RPMI8226 (cell line): Measurements from ENCODE around the gene TBC1D5.
"Not testable (repeated sequence)": the region's sequence is repeated elsewhere in the genome, so short reads cannot be mapped to it uniquely, and the experiment has no call there.

Source experiments
- DNase-seq: peaks from one replicate; pipeline ENCODE4 v3.0.0-alpha.2; 2015

Gene TBC1D5

DNA sequence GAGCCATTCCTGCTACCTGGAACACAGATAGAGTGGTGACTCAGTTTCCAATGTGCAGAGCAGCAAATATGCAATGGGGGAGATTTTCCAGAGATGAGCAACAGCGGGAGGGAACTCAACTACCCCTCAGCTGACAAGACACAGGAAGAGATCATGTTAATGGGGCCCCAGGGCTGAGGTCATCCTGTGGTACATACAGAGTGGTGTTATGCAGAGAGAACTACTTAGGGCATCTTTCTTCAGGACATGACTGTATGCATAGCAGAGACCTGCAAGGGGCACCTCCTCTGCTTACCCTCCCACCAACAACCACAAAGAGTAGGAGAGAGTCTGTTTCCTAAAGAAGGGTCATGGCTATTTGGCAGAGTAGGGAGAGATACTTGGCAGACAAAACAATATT, 6.8 kb upstream of the TBC1D5 start:
- DNase-seq: no peak

DNA sequence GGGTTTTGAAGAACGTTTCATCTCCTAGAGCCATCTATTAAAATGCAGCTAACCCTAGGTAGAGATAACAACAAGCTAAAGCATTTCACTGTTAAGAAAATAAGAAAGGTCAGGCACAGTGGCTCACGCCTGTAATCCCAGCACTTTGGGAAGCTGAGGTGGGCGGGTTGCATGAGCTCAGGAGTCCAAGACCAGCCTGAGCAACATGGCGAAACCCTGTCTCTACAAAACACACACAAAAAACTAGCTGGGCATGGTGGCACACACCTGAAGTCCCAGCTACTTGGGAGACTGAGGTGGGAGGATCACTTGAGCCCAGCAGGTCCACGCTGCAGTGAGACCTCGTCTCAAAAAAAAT, 5.4 kb upstream of the TBC1D5 start:
- no peak for DNase-seq

DNA sequence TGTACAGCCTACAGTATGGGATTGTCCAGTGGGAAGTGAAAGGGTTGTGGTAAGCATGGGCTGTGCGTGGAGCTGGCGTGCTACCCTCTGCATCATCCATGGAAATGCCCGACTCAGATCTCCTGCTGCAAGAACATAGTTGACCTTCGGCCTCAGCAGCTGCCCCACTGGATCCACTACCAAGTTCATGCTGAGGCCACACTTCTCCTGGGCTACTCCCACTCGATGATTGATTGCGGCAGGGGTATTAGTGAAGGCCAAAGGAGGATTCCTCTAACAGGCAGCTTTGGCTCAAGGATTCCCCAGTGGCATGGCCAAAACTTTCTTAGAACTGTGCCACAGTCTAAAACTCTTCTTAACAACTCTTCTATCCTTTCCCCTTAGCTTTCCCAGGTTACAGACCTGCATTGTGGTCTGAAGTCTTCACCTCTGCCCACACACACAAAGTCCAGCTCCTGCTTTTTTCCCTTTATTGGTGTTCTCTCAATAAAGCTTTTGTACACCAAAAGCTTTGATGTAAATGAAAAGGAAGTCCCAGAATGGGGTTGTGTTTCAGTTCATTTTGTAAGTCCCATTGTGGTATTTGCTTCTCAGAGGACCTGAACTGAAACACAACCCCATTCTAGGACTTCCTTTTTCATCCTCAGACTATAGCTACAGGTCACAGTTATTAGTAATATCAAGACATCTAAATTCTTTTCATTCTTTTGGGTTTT, 4.9 kb upstream of the TBC1D5 start:
- peak; percentile 23 for DNase-seq

DNA sequence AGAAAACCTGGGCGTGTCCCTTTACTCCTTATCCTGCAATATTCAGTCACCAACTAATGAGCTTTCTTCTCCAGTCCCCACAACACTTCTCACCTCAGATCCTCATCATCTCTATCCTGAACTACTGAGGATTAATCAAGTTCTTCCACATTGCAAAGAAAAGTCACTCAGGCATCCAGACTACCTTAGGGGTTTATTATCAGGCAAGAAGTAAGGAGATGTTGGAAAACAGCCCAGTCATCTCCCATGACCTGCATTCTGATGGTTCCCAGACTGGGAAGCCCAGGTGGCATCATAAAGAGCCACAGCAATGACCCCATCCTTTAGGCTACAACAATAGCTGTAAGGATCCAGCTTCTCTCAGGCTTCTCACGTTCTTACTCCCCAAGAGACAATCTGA, 3.5 kb upstream of the TBC1D5 start:
- no peak for DNase-seq

DNA sequence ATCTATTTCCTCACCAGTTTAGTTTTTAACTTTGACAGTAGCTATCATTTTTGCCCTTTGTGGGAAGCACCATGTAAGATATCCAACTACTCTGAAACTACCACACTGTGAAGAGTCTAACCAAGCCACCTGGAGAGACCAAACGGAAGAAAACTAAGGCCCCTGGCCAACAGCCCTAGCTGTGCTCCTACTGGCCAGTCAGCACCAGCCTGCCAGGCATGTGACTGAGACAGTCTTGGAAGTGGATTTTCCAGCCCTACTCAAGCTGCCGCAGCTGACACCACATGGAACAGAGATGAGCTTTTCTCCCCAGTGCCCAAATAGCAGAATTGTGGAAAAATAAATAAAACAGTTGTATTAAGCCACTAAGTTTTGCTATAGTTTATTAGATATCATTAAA, 2.9 kb upstream of the TBC1D5 start:
- no peak for DNase-seq

DNA sequence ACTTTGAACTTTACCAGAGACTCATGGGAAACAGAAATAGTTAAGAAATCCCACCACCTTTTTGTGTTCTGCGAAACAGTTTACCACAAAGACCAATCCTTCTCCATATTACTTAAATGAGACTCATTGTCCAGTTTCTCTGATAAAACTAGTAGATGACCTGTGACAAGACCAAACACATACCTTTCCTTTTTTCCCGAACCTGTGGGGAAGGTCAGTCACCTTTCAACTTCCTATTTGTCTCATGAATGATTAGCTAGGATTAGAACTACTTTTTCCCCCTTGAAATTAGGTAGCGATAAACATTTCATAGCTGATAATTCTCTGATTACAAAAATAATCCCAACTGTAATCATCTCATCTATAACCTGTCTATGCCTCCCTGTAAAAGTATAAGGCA, 2.3 kb upstream of the TBC1D5 start:
- no peak for DNase-seq

DNA sequence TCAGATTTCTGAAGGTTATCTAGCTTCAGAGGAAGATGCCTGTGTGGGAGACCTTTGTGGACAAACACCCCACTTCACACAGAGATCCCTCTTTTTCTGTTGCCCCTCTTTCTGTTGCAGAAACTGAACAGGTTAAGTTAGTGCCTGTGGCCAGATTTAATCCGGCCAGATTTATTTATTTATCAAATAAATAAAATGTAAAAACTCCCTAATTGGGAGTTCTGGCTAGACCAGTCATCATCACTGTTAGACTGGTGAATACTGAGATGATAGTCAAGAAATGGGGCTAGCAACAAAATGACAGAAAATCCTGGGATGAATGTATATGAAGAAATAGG, 1.2 kb upstream of the TBC1D5 start:
- no peak for DNase-seq

DNA sequence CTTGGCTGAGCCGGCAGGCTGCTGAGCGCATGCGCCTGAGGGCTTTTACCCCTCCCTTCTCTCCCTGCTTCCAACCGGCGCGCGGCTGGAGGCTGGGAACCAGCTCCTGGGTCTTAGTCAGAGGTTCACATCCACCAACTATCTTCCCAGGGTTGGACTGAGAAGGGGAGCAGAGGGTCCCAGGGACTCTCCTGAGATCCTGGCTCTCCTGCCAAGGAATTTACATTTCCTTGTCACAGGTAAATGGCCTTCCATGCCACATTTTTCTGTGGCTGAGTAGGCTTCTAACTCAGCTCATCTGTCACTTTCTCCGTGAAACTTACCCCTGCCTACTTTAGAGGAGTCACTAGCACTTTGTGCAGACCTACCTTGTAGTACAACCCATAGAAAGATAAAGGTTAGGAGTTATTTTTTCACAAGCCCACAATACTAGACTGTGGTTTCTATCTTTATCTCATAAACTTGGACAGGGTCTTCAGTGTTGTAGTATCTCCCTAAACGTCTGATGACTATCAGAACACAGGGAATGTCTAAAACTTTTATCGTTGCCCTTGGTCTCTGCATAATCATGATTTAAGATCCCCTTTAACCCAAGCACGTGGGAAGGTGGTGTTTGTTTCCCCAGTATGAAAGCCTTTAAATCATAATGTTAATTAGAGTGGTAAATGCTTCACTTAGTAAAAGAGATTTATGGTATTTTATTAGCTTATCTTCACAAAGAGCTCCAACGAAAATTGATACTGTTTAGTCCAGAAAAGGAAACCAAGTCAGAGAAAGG, 638 bp upstream of the TBC1D5 start:
- no peak for DNase-seq

DNA sequence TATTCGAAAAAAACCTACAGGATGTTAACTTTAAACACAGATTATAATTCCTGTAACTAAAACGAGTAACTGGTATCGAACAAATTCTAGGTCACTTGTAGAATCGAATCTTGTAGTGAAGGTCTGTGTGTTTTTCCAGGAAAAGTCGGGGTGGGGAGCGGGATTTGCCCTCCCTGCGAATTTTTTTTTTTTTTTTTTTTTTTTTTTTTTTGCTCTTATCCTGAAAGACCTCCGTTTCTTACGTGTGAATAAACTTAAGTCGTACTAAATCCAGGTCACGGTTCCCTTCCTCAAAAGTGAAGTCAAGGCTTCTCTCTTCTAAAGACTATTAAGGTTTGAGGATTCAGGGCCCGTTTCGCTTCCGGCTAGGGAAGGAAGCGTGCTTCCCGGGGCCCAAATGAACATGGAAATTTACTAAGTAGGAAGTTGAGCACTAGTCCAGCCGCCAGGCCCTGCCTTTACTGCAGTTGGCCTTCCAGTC, 770 bp downstream of the TBC1D5 start:
- DNase-seq: no peak

DNA sequence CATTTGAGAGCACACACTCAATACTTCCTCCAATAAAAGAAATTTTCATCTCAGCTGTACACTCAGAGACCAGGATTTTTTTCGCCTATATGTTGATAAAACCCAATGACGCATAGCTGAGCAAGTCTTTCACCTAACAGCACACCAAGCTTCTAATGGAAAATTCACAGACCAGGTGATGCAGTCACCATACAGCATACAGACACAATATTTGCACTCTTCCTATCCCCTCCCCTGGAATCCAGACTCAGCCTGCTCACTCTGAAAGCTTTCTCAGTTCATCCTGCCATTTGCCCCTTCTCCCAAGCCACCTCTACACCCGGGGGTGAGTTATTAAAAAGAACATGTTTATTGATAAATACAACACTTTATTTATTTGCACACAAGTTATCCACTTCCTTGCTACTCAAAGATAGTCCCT, 1.7 kb downstream of the TBC1D5 start:
- peak; percentile 38 for DNase-seq

DNA sequence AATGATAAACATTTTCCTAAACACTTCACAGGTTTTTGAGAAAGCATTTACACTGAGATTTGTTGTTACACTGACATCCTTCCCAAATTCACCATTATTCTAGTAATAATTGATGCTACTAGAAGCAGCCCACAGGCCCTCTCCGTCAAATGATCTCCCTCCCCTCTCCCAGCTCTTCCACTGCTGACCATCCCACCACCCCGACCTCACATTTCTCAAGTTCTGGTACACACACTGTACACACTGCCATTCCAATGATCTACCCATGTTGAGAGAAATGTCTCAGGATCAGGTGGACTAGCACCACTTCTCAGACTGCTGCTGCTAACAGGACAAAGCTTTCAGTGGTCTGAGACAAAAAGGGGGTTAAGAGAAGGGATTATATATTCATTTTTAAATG, 3.5 kb downstream of the TBC1D5 start:
- no peak for DNase-seq

DNA sequence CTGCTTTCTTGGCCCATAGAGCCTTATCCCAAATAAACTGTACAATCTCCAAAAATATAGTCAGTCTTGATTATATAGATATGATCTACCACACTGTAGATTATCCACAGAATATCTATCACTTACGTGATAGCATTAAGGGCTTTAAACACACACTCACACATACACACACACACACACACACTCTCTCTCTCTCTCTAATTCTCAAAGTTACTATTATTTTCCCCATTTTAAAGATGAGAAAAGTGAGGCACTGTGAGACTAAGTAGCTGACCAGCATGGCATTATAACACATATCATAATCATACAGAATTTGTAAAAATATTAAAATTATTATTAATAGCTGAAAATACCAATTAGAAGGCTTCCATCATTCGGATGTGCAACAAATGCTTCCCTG, 4.2 kb downstream of the TBC1D5 start:
- no peak for DNase-seq

DNA sequence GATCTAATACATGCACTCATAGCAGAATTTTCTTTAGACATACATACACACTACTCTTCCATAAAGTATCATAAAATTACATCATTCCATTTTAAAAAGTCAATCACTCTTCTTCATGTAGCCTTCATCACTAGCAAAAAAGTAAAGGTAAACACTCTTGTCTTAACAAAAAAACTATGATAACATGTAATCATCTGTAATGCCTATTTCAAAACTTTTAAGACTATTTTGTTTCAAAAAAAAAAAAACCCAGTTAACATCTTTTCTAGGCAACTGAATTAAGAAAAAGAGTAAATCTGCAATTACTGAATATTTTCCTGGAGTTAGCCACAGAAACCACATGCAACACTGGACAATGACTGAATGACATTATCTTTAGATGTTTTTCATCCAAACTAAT, 4.8 kb downstream of the TBC1D5 start:
- DNase-seq: no peak

DNA sequence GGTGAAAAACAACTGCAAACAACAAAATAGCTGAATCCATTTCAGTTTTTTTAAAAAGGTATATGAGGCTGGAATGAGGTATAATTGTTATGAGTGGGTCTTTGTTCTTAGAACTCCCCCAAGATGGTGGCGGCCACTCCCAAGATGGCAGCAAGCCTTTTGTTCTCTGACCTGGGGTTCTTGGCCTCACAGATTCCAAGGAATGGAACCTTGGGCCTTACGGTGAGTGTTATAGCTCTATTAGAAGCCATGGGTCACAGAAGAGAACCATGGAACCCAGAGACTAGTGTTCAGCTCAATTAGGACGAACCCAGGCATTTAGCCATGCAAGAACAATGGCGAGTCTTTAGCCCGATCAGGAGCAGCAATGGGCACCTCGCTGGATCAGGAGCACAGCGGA, 7.1 kb downstream of the TBC1D5 start:
- DNase-seq: not testable (repeated sequence)

DNA sequence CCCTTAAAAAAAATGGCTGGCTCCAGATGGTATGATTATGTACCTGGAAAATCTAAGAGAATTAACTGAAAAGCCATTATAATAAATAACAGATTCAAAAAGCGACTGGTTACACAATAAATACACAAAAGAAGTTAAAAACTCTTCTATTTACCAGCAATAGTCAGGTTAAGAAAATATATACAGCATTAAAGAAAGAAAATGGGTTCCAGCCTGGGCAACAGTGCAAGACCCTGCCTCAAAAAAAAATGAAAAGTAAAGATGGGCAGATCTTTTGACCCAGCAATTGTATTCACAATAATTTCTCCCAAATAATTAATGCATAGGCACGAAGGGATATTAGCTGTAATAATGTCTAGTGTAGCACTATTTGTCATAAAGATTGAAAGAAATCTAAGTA, 8.7 kb downstream of the TBC1D5 start:
- DNase-seq: no peak

DNA sequence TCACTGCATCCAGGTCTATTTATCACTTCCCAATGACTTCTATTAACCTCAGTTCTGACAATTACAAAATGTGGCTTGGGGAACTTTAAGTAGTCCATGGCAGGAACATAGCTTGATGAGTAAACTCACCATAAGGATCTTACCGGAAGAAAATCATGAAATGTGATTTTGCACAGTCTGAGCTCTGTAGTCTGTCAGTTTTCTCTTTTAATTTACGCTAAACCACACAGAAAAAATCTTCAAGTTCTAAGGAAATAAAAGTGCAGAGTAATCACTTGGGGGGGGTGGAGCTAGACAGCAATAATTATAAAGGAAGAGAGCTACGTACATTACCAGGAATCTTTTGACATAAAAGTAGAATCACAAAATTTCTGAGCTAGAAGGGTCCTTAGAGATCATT, 9.2 kb downstream of the TBC1D5 start:
- DNase-seq: no peak

DNA sequence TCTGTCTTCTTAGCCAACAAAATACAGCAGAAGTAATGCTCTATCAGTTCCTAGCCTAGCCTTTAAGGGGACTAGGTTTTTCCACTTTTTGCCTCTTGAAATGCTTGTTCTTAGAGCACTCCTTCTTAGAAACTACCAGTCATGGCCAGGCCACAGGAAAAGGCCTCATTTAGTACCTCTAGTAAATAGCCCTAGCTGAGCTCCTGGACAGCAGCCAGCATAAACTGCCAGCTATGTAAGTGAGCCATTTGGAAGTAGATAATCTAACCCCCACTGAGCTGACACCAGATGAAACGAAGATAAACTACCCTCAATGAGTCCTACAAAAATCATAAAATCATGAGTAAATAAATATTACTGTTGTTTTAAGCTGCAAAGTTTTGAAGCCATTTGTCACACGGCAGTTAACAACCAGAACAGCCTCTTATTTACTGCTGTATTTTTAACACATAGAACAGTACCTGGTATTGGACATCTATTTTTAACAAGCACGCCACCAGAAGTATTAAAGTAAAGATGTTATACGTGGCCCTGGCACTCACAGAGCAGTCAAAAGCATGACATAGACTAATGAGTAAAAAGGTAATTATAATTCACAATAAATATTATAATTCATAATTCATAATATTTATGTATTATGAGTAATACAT, 12.0 kb downstream of the TBC1D5 start:
- DNase-seq: peak; percentile 74

DNA sequence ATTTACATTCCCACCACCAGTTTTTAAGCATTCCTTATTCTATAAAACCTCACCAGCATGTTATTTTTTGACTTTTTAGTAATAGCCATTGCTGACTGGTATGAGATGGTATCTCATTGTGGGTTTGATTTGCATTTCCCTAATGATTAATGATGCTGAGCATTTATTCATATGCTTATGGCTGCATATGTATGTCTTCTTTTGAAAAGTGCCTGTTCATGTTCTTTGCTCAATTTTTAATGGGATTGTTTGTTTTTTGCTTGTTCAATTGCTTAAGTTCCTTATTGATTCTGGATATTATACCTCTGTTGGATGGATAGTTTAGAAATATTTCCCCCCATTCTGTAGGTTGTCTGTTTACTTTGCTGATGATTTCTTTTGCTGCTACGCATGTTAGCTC, 16.1 kb downstream of the TBC1D5 start:
- DNase-seq: no peak

DNA sequence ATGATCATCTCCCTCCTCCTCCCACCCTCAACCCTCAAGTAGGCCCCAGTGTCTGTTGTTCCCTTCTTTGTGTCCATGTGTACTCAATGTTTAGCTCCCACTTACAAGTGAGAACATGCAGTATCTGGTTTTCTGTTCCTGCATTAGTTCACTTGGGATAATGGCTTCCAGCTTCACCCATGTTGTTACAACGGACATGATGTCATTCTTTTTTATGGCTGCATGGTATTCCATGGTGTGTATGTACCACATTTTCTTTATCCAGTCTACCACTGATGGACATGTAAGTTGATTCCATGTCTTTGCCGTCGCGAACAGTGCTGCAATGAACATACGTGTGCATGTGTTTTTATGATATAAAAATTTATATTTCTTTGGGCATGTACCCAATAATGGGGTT, 16.6 kb downstream of the TBC1D5 start:
- not testable (repeated sequence) for DNase-seq

DNA sequence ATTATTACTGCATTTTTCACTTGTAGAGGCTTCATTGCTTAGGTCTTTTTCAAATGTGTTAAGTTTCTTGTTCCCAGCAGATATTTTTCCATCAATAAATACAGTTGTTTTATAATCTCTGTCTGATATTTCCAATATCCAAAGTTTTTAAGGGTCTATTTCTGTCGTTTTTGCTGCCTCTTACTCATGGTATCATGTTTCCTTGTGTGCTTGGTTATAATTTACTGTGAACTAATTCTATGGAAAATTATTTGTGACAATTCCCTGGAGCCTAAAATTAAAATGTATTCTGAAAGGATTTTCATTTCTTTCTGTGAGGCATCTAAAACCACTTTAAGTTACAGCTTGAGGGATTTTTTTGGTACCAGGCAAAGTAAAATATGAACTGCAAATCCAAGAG, 17.5 kb downstream of the TBC1D5 start:
- DNase-seq: no peak

DNA sequence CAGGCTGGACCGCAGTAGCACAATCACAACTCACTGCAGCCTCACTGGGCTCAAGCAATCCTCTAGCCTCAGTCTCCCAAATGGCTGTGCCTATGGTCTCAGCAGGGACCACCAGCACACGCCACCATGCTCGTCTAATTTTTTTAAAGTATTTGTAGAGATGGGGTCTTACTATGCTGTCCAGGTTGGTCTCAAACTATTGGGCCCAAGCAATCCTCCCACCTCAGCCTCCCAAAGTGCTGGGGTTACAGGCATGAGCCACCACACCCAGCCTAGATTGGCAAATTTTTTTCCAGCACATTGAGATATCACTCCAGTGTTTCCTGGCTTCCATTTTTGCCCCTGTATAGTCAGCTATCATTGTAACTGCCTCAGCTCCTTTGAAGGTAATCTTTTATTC, 18.3 kb downstream of the TBC1D5 start:
- no peak for DNase-seq

DNA sequence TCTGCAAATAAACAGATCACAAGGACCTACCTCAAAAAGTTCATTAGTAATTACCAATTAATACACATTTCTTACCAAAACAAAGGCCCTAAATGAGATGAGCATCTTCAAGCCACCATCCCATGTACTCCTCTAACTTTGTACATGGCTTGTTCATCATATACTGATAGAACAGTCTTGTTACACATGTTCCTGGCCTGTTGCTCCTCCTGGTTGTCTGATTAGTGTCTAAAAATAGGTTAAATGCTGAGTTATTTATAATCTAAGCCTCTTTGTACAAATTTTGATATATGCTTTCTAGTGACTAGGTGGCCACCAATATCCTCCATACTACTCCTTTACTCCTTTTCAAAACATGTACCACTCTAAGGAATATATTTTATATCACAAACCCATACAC, 25.0 kb downstream of the TBC1D5 start:
- DNase-seq: no peak

DNA sequence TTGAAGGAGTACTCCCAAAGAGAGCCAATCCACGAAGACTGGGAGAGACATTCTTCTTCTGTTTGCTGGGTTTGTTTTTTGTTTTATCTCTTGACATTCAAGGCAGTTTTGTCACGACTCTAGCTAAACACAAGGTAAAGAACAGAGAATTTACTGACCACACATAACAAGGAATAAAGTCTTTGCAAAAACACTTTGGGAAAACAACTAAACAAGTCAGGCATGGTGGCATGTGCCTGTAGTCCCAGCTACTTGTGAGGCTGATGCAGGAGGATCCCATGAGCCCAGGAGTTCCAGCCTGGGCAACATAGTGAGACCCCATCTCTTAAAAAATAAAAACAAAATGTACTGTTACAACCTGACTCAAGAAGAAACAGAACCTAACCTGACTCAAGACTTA, 28.0 kb downstream of the TBC1D5 start:
- DNase-seq: no peak

DNA sequence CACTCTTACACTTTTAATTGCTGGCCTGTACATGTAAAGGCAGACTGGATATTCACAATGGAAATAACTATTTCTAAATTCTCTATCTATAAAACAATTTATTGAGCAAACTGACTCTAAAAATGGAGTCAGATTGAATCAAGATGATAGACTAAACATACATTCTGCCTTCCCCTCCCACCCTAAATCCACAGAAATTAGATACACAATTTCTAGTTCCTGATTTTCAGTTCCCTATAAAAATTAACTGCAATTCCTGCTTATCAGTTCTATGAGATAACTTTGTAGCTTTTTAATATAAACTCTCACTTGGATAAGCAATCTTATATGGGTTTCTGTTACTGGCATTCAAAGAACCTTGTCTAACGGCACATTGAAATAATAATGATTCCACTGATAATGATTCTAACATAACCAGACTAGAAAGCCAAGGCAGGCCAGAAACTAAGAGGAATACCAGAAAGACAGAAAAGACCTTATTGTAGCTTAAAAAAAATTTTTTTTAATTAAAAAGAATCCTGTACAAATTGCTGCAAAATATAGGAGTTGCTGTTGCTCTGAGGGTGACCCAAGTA, 33.1 kb downstream of the TBC1D5 start:
- no peak for DNase-seq
